ENCODE results near the gene PCARE.
A peak's percentile ranks its signal among the peaks of the same experiment; 100 is the strongest.

PCARE gene

DNA sequence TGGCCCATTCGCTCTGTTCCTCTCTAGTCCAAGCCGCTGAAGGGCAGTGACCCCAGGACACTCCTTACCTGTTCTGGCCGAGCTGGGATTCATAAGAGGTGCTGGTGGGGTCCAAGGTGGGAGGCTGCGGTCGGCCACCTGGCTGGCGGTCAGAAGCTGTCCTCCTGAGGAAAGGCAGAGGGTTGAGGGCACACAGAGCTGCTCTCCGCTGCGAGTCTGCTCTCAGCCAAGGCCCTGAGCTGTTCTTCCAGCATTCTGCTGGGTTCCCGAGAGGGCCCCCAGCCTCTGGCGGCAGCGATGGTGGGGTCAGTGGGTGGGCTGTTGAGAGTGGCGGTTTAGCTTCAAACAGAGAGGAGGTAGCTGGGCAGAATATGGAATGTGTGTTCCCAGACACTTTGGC, 3.8 kb downstream of the PCARE start:
- Histone ChIP-seq H3K9ac (ENCODE audit: low read length) (no peak overlapping the region), H3K27me3 (replicated peaks; ENCODE audit: control insufficient read depth, insufficient read depth, low read length) (peaks cover 9% of the 10 kb centered on the region), H3K36me3 (ENCODE audit: control insufficient read depth, insufficient read depth, low read length, severe bottlenecking) (no peaks in the 10 kb centered on the region), H3K9me3 (ENCODE audit: control insufficient read depth, low read length) (no peaks in the 10 kb centered on the region), H3K4me3 (ENCODE audit: low read length) (no peak overlapping the region), H3K4me1 (ENCODE audit: control insufficient read depth, insufficient read depth, low read length) (peaks cover 17% of the 10 kb centered on the region)
- no peak for DNase-seq (ENCODE audit: low read depth)

- Histone ChIP-seq H3K4me1 (ENCODE audit: control insufficient read depth, insufficient read depth, low read length) (peaks cover 37% of the 10 kb centered on the region), H3K9ac (ENCODE audit: low read length) (no peak overlapping the region), H3K36me3 (ENCODE audit: control insufficient read depth, insufficient read depth, low read length, severe bottlenecking) (no peaks in the 10 kb centered on the region), H3K4me3 (ENCODE audit: low read length) (no peak overlapping the region), H3K27me3 (replicated peaks; ENCODE audit: control insufficient read depth, insufficient read depth, low read length) (peaks cover 9% of the 10 kb centered on the region), H3K9me3 (ENCODE audit: control insufficient read depth, low read length) (no peaks in the 10 kb centered on the region)
- no peak for DNase-seq (ENCODE audit: low read depth)
These were observed 5.8 kb downstream of the PCARE start for GRCh38 chr2:29068513-29068912.

GRCh38 chr2:29066997-29067605, 7.2 kb downstream of the PCARE start:
- Histone ChIP-seq H3K4me3 (ENCODE audit: low read length) (no peak overlapping the region), H3K9me3 (ENCODE audit: control insufficient read depth, low read length) (no peaks in the 10 kb centered on the region), H3K4me1 (ENCODE audit: control insufficient read depth, insufficient read depth, low read length) (peaks cover 46% of the 10 kb centered on the region), H3K36me3 (ENCODE audit: control insufficient read depth, insufficient read depth, low read length, severe bottlenecking) (no peaks in the 10 kb centered on the region), H3K9ac (ENCODE audit: low read length) (no peak overlapping the region), H3K27me3 (replicated peaks; ENCODE audit: control insufficient read depth, insufficient read depth, low read length) (peaks cover 3% of the 10 kb centered on the region)
- no peak for DNase-seq (ENCODE audit: low read depth)

- Histone ChIP-seq H3K4me3 (ENCODE audit: low read length) (no peak overlapping the region), H3K4me1 (ENCODE audit: control insufficient read depth, insufficient read depth, low read length) (peaks cover 46% of the 10 kb centered on the region), H3K36me3 (ENCODE audit: control insufficient read depth, insufficient read depth, low read length, severe bottlenecking) (no peaks in the 10 kb centered on the region), H3K9ac (ENCODE audit: low read length) (no peak overlapping the region), H3K9me3 (ENCODE audit: control insufficient read depth, low read length) (no peaks in the 10 kb centered on the region), H3K27me3 (replicated peaks; ENCODE audit: control insufficient read depth, insufficient read depth, low read length) (no peaks in the 10 kb centered on the region)
- DNase-seq (ENCODE audit: low read depth), result peak; percentile 79
These were observed 8.0 kb downstream of the PCARE start for GRCh38 chr2:29066271-29066860.

- Histone ChIP-seq H3K27me3 (replicated peaks; ENCODE audit: control insufficient read depth, insufficient read depth, low read length) (peaks cover 2% of the 10 kb centered on the region), H3K4me3 (ENCODE audit: low read length) (no peak overlapping the region), H3K9ac (ENCODE audit: low read length) (peak overlapping the region; percentile 51), H3K4me1 (ENCODE audit: control insufficient read depth, insufficient read depth, low read length) (peaks cover 46% of the 10 kb centered on the region), H3K9me3 (ENCODE audit: control insufficient read depth, low read length) (no peaks in the 10 kb centered on the region), H3K36me3 (ENCODE audit: control insufficient read depth, insufficient read depth, low read length, severe bottlenecking) (no peaks in the 10 kb centered on the region)
- DNase-seq (ENCODE audit: low read depth), result no peak
These were observed 9.1 kb downstream of the PCARE start for GRCh38 chr2:29065068-29065811.

GRCh38 chr2:29064746-29065067, 9.6 kb downstream of the PCARE start:
- no peaks in the 10 kb centered on the region for H3K36me3 ChIP-seq (ENCODE audit: control insufficient read depth, insufficient read depth, low read length, severe bottlenecking)
- no peak overlapping the region for H3K4me3 ChIP-seq (ENCODE audit: low read length)
- H3K9me3 ChIP-seq (ENCODE audit: control insufficient read depth, low read length), result no peaks in the 10 kb centered on the region
- H3K4me1 ChIP-seq (ENCODE audit: control insufficient read depth, insufficient read depth, low read length), result peaks cover 46% of the 10 kb centered on the region
- H3K9ac ChIP-seq (ENCODE audit: low read length), result peak overlapping the region; percentile 51
- peaks cover 4% of the 10 kb centered on the region for H3K27me3 ChIP-seq (replicated peaks; ENCODE audit: control insufficient read depth, insufficient read depth, low read length)
- no peak for DNase-seq (ENCODE audit: low read depth)

DNA sequence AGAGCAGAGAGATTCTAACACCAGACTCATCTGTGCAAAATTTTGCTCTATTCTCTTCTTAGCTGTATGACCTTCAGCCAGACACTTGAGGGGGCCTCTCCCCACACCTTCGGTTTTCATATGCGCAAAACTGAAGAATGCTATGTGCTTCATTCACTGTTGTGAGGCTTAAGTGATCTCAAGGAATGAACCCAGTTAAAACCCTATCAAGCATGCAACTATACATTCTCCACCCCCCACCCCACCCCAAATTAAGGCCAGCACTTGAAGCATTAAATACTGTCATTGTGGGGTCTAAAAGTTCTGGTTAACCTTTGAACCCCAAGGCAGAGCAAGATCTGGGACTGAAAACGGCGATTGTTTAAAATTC, 10.0 kb downstream of the PCARE start:
- Histone ChIP-seq H3K9me3 (ENCODE audit: control insufficient read depth, low read length) (no peaks in the 10 kb centered on the region), H3K9ac (ENCODE audit: low read length) (peak overlapping the region; percentile 4), H3K27me3 (replicated peaks; ENCODE audit: control insufficient read depth, insufficient read depth, low read length) (peaks cover 4% of the 10 kb centered on the region), H3K4me3 (ENCODE audit: low read length) (peak overlapping the region; percentile 12), H3K4me1 (ENCODE audit: control insufficient read depth, insufficient read depth, low read length) (peaks cover 46% of the 10 kb centered on the region), H3K36me3 (ENCODE audit: control insufficient read depth, insufficient read depth, low read length, severe bottlenecking) (no peaks in the 10 kb centered on the region)
- no peak for DNase-seq (ENCODE audit: low read depth)

DNA sequence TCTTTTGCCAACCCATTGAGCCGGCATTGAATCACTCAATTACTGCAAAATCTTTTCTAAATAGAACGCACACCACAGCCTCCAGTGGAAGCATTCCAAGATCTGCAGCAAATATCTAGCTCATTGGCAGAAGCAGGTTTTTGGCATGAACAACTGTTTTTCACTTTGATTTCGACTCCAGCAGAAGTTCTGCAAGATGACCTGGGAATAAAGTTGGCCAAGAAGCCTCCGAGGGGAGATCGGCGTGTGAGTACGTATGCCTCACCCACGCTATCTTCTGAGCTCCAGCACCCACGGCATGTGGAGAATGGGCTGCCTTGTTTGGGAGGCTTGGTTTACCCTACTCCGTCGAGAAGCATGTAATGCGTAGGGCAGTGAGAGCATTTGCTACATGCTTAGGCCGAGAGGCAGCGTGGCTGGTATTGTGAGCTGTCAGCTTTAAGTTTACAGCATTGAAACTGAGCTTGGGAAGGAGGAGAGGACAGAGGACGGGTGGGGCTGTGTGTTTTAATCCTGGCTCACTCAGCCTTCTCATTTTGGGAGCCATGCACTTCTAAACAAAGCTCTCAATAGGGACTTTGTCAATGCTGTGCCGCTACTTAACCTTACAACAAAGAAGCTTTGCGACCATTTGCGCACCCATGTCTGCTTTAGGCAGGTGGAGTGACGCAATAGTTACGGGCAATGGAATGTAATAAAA, 10.5 kb downstream of the PCARE start:
- Histone ChIP-seq H3K9ac (ENCODE audit: low read length) (peak overlapping the region; percentile 4), H3K27me3 (replicated peaks; ENCODE audit: control insufficient read depth, insufficient read depth, low read length) (peaks cover 4% of the 10 kb centered on the region), H3K4me1 (ENCODE audit: control insufficient read depth, insufficient read depth, low read length) (peaks cover 46% of the 10 kb centered on the region), H3K4me3 (ENCODE audit: low read length) (peak overlapping the region; percentile 12), H3K36me3 (ENCODE audit: control insufficient read depth, insufficient read depth, low read length, severe bottlenecking) (no peaks in the 10 kb centered on the region), H3K9me3 (ENCODE audit: control insufficient read depth, low read length) (no peaks in the 10 kb centered on the region)
- peak; percentile 85 for DNase-seq (ENCODE audit: low read depth)

DNA sequence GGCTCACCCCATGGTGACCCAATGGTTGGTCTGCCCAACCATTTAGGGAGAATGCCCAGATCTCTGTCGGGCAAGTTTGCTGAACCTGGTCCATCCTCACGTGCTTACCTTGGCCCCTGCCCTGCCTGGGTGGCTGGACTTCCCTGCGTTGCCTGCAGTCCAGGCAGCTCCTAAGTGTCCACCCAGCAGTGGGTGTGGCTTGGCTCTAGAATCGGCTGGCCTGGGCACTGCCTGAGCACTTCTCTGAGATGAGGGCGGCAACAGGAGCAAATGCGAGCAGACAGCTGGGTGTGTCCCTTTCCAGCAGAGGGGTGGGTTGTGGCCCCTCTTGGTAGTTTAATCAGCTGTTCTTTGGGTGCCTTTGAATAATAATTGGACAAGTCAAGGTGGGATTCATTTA, 11.3 kb downstream of the PCARE start:
- Histone ChIP-seq H3K36me3 (ENCODE audit: control insufficient read depth, insufficient read depth, low read length, severe bottlenecking) (no peaks in the 10 kb centered on the region), H3K27me3 (replicated peaks; ENCODE audit: control insufficient read depth, insufficient read depth, low read length) (peaks cover 10% of the 10 kb centered on the region)

DNA sequence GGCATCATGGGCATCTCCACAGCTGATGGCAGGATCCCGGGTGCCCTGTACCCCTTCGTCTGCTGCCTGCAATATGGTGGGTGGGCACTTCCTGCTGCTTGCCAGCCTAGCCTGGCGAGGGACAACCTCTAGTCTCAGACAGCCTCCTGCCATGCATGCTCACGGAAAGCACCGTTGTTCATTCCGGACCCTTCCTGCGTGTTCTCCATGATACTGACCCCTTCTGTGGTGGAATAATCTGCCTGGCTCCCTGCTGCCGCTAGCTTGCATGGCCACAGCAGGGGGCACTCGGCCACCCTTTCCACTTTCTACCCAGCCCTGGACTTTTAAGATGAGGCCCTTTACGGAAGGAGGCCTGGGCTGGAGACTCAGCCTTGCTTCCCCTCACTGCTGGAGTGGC, 12.0 kb downstream of the PCARE start:
- Histone ChIP-seq H3K36me3 (ENCODE audit: control insufficient read depth, insufficient read depth, low read length, severe bottlenecking) (no peaks in the 10 kb centered on the region), H3K9me3 (ENCODE audit: control insufficient read depth, low read length) (no peaks in the 10 kb centered on the region), H3K4me3 (ENCODE audit: low read length) (no peak overlapping the region), H3K9ac (ENCODE audit: low read length) (no peak overlapping the region), H3K27me3 (replicated peaks; ENCODE audit: control insufficient read depth, insufficient read depth, low read length) (peaks cover 12% of the 10 kb centered on the region), H3K4me1 (ENCODE audit: control insufficient read depth, insufficient read depth, low read length) (peaks cover 46% of the 10 kb centered on the region)
- no peak for DNase-seq (ENCODE audit: low read depth)

More for the DNA sequence above, 11.3 kb downstream of the PCARE start:
- DNase-seq (ENCODE audit: low read depth), result no peak
- H3K9ac ChIP-seq (ENCODE audit: low read length), result no peak overlapping the region
- H3K4me3 ChIP-seq (ENCODE audit: low read length), result peak overlapping the region; percentile 12
- H3K4me1 ChIP-seq (ENCODE audit: control insufficient read depth, insufficient read depth, low read length), result peaks cover 46% of the 10 kb centered on the region
- H3K9me3 ChIP-seq (ENCODE audit: control insufficient read depth, low read length), result no peaks in the 10 kb centered on the region

GRCh38 chr2:29061616-29062015, 12.7 kb downstream of the PCARE start:
- H3K4me3 ChIP-seq (ENCODE audit: low read length), result no peak overlapping the region
- H3K9ac ChIP-seq (ENCODE audit: low read length), result no peak overlapping the region
- no peaks in the 10 kb centered on the region for H3K36me3 ChIP-seq (ENCODE audit: control insufficient read depth, insufficient read depth, low read length, severe bottlenecking)
- no peak for DNase-seq (ENCODE audit: low read depth)
- no peaks in the 10 kb centered on the region for H3K9me3 ChIP-seq (ENCODE audit: control insufficient read depth, low read length)
- H3K27me3 ChIP-seq (replicated peaks; ENCODE audit: control insufficient read depth, insufficient read depth, low read length), result peaks cover 12% of the 10 kb centered on the region
- H3K4me1 ChIP-seq (ENCODE audit: control insufficient read depth, insufficient read depth, low read length), result peaks cover 40% of the 10 kb centered on the region
